Kidney (tissue), 14 donors: ENCODE measurements around the gene SCAF4. TPM values are rescaled to one million over a fixed set of nuclear protein-coding genes. Genes with fewer than 3 reads are reported as not detected.

Experiments used
- DNase-seq, 5 donors: peaks; one replicate each; pipeline ENCODE4 v3.0.0-alpha.2; 2013 to 2020
- FAIRE-seq: peaks from 2 replicates; lab custom pipeline; 2012; peaks lifted over from hg19 to GRCh38; lab: Jason Lieb, UNC
- H3K27ac ChIP-seq, 2 donors: one replicate each; pipeline ENCODE4 v1.7.0; 2013; ENCODE audit warnings: low read depth in 2 of 2, low read length in 2 of 2, inconsistent platforms in 1 of 2
- H3K27me3 ChIP-seq: one replicate; pipeline ENCODE4 v1.7.1; 2013; ENCODE audit warnings: low read length, inconsistent platforms; ENCODE audit not compliant: control insufficient read depth, insufficient read depth
- H3K36me3 ChIP-seq, 3 donors: one replicate each; pipeline versions ENCODE4 v1.7.0 to v1.7.1; 2013; ENCODE audit warnings: low read length in 3 of 3, control low read depth in 1 of 3, inconsistent platforms in 1 of 3; ENCODE audit not compliant: insufficient read depth in 3 of 3, control insufficient read depth in 2 of 3
- H3K4me1 ChIP-seq, 3 donors: one replicate each; pipeline versions ENCODE4 v1.7.0 to v1.7.1; 2013; ENCODE audit warnings: low read length in 3 of 3, inconsistent platforms in 1 of 3, low read depth in 1 of 3; ENCODE audit not compliant: control insufficient read depth in 2 of 3, insufficient read depth in 2 of 3
- H3K4me3 ChIP-seq, 3 donors: one replicate each; pipeline versions ENCODE4 v1.7.0 to v1.8.1; 2013; ENCODE audit warnings: low read length in 3 of 3, control low read depth in 1 of 3, inconsistent platforms in 1 of 3
- H3K9ac ChIP-seq, 3 donors: one replicate each; pipeline versions ENCODE4 v1.7.0 to v1.7.1; 2013; ENCODE audit warnings: low read length in 3 of 3, control low read depth in 1 of 3, inconsistent platforms in 1 of 3
- H3K9me3 ChIP-seq, 3 donors: one replicate each; pipeline versions ENCODE4 v1.7.0 to v1.7.1; 2013; ENCODE audit warnings: low read length in 3 of 3, control low read depth in 1 of 3, inconsistent platforms in 1 of 3; ENCODE audit not compliant: control insufficient read depth in 2 of 3, insufficient read depth in 1 of 3
- intact Hi-C: fragments of 100-400 bp; cut with DNase I; formaldehyde crosslinking; loops from one replicate; pipeline ENCODE4 v1.11.1; 2022
- polyA plus RNA-seq: library from polyadenylated mRNA; stranded (reverse); fragments of 350-450 nt; fragmentation: Illumina TruSeq; extraction: RNeasy Lipid Tissue Mini Kit (QIAGEN cat#74804); gene quantifications from one replicate; pipeline ENCODE4 v1.2.3, GENCODE V29; 2014; ENCODE audit warnings: low read depth, low replicate concordance; ENCODE audit not compliant: insufficient read depth
- total RNA-seq: library from RNA; stranded (reverse); fragmentation: NEBNext Ultra II Directional; extraction: Animal tissue kit (Norgen Biotek cat#: 25700); gene quantifications from one replicate; pipeline ENCODE4 v1.2.1, GENCODE V29; 2021
- TF ChIP-seq, protein P1 (sequence below): IDR thresholded peaks from 3 replicates; pipeline ENCODE4 v1.5.1; 2012; ENCODE audit warnings: mild to moderate bottlenecking, moderate library complexity, borderline replicate concordance; ENCODE audit not compliant: insufficient read depth; ENCODE audit errors: extremely low read depth
- donor health status: control.
- donor health status: control.
- donor health status: control.
- donor health status: control.
- donor health status: control.
- donor health status: DM: yes; HTN: yes; CAD: no.
- donor health status: Normal renal cell carcinoma (clear cell type).

The SCAF4 gene
- total and polyA plus RNA-seq, 2 donors from 2014 or later, result 7.4 to 30.6 TPM

DNA sequence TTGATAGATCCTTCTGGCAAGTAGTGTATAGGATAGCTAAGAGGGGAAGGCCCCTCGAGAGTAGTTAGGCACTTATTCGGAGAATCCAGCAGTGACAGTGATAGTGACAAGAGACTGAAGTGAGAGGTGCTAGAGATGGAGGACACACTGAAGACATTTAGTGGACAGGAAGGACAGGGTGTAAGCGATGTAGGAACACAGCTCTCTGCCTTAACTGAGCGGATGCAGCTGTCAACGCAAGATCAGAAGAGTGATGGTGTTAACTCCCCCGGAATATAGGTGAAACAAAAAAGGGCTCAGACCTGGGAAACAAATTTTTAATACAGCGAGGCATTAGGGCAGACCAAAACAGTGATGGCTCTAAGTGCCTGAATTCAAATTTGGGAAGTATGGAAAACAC lies 56.6 kb downstream of the SCAF4 start:
- H3K27ac ChIP-seq, result no peak overlapping the region
- H3K9me3 ChIP-seq, result no peaks in the 10 kb centered on the region
- DNase-seq (no peak), FAIRE-seq (no peak)
- no peaks in the 10 kb centered on the region for H3K27me3 ChIP-seq
- no peak overlapping the region for H3K4me3 ChIP-seq
- H3K9ac ChIP-seq, result no peak overlapping the region
- TF ChIP-seq, protein P1, sequence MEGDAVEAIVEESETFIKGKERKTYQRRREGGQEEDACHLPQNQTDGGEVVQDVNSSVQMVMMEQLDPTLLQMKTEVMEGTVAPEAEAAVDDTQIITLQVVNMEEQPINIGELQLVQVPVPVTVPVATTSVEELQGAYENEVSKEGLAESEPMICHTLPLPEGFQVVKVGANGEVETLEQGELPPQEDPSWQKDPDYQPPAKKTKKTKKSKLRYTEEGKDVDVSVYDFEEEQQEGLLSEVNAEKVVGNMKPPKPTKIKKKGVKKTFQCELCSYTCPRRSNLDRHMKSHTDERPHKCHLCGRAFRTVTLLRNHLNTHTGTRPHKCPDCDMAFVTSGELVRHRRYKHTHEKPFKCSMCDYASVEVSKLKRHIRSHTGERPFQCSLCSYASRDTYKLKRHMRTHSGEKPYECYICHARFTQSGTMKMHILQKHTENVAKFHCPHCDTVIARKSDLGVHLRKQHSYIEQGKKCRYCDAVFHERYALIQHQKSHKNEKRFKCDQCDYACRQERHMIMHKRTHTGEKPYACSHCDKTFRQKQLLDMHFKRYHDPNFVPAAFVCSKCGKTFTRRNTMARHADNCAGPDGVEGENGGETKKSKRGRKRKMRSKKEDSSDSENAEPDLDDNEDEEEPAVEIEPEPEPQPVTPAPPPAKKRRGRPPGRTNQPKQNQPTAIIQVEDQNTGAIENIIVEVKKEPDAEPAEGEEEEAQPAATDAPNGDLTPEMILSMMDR, result no peak
- intact Hi-C loops, result no loop called here
- H3K4me1 ChIP-seq, result no peaks in the 10 kb centered on the region
- H3K36me3 ChIP-seq, result peaks cover 2 to 6% (median 4%) of the 10 kb centered on the region in 3 donors

DNA sequence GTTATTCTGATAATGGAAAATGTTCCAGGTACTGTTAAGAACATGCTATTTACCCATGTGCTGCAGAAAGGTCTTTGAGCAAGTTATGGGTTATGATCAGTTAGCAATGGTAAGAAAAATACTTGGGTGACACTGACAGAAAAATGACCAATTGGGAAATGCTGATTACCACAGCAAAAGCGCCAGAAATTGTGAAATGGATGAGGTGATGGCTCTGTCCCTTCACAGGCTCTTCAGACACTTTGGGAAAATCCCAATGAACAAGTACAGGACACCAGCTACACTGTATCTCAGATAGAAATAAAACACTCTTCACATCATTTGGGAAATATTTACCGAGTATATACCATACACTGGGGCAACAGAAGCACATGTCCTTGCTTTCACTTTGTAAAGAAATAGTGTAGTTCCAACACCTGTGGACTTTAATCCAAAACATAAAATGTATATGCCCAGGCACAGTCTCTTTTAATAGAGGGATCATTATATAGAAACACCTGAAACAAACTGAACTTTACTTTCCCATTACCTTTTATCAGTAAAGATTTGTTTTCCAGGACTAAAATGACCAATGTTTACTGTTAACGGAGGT lies 58.5 kb downstream of the SCAF4 start:
- Histone ChIP-seq H3K4me3 (no peak overlapping the region), H3K9me3 (no peaks in the 10 kb centered on the region), H3K4me1 (no peaks in the 10 kb centered on the region), H3K9ac (no peak overlapping the region), H3K27ac (no peak overlapping the region), H3K27me3 (no peaks in the 10 kb centered on the region), H3K36me3 (peaks cover 5 to 16% (median 8%) of the 10 kb centered on the region in 3 donors)
- intact Hi-C loops, result no loop called here
- FAIRE-seq, result no peak
- no peak for DNase-seq
- TF ChIP-seq, protein P1, result no peak

- H3K4me3 ChIP-seq, result no peak overlapping the region
- H3K9ac ChIP-seq, result no peak overlapping the region
- no peak overlapping the region for H3K27ac ChIP-seq
- TF ChIP-seq, protein P1, result no peak
- H3K27me3 ChIP-seq, result no peaks in the 10 kb centered on the region
- peaks cover 8 to 23% (median 23%) of the 10 kb centered on the region in 3 donors for H3K36me3 ChIP-seq
- H3K9me3 ChIP-seq, result no peaks in the 10 kb centered on the region
- DNase-seq, result peak in 3 of 5 donors; percentile 26 to 44 (median 34)
- no peak for FAIRE-seq
- no peaks in the 10 kb centered on the region for H3K4me1 ChIP-seq
- intact Hi-C loops, result no loop called here
These were observed 60.0 kb downstream of the SCAF4 start for GRCh38 chr21:31671931-31672330.
